Effector memory CD4-positive, alpha-beta T cell (primary cell): ENCODE data around the gene RXRA.

Source experiments
- DNase-seq, 3 donors: peaks; one replicate each; pipeline ENCODE4 v3.0.0-alpha.2; 2020
- H3K27ac ChIP-seq: 2 replicates; pipeline ENCODE4 v1.7.0; 2013; ENCODE audit warnings: mild to moderate bottlenecking, low read length, moderate library complexity; ENCODE audit not compliant: insufficient read depth, poor library complexity, severe bottlenecking
- H3K27me3 ChIP-seq: replicated peaks from 2 replicates; pipeline ENCODE4 v1.7.0; 2013; ENCODE audit warnings: mild to moderate bottlenecking, low read length; ENCODE audit not compliant: insufficient read depth, control insufficient read depth, poor library complexity, severe bottlenecking
- H3K36me3 ChIP-seq: 2 replicates; pipeline ENCODE4 v1.7.0; 2013; ENCODE audit warnings: mild to moderate bottlenecking, low read length, moderate library complexity; ENCODE audit not compliant: control insufficient read depth, insufficient read depth
- H3K4me1 ChIP-seq: 2 replicates; pipeline ENCODE4 v1.7.0; 2013; ENCODE audit warnings: low read length, mild to moderate bottlenecking; ENCODE audit not compliant: control insufficient read depth, insufficient read depth, poor library complexity, severe bottlenecking
- H3K4me3 ChIP-seq: 2 replicates; pipeline ENCODE4 v1.7.0; 2013; ENCODE audit warnings: low read length, low read depth, mild to moderate bottlenecking; ENCODE audit not compliant: insufficient read depth, poor library complexity, severe bottlenecking
- H3K9me3 ChIP-seq: 2 replicates; pipeline ENCODE4 v1.7.0; 2013; ENCODE audit warnings: mild to moderate bottlenecking, low read length, moderate library complexity; ENCODE audit not compliant: control insufficient read depth

RXRA gene

DNA sequence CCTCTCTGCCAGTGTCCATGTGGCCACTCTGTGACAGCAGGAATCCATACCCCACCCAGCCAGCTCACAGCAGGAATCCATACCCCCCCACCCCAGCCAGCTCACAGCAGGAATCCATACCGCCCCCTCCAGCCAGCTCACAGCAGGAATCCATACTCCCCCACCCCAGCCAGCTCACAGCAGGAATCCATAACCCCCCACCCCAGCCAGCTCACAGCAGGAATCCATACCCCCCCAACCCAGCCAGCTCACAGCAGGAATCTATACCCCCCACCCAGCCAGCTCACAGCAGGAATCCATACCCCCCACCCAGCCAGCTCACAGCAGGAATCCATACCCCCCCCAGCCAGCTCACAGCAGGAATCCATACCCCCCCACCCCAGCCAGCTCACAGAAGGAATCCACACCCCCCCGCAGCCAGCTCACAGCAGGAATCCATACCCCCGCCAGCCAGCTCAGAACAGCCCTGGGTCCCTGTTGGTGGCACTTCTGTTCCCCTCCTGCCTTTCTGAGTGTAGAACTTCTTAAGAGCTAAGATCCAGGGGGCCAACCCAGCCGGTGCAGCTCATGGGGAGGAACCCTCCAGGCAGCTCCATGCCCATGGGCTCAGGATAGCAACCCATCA is 8.4 kb upstream of the RXRA start:
- H3K9me3 ChIP-seq, result no peaks in the 10 kb centered on the region
- no peak overlapping the region for H3K27ac ChIP-seq
- H3K36me3 ChIP-seq, result no peaks in the 10 kb centered on the region
- DNase-seq, result no peak
- H3K27me3 ChIP-seq, result no peaks in the 10 kb centered on the region
- H3K4me1 ChIP-seq, result no peaks in the 10 kb centered on the region
- no peak overlapping the region for H3K4me3 ChIP-seq

DNA sequence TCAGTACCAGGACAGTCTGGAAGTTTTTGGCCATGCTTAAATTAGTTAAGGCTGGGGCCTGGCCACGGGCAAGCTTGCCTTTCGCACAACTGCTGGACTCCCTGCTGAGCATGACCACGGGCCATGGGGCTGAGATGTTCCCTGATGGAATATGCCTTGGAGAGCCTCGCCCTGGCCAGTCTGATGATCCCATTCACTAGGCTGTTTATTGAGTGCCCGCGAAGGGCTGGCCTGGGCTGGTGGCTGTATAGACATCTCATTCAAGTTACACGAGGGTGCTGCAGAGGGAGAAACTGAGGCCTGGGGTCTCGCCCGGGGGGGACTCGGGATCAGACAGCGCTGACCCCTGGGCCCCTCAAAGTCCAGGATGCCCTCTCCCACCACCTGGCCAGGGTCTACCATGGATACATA is 7.8 kb upstream of the RXRA start:
- no peaks in the 10 kb centered on the region for H3K4me1 ChIP-seq
- no peaks in the 10 kb centered on the region for H3K36me3 ChIP-seq
- H3K9me3 ChIP-seq, result no peaks in the 10 kb centered on the region
- no peak for DNase-seq
- no peak overlapping the region for H3K4me3 ChIP-seq
- no peaks in the 10 kb centered on the region for H3K27me3 ChIP-seq
- H3K27ac ChIP-seq, result no peak overlapping the region

DNA sequence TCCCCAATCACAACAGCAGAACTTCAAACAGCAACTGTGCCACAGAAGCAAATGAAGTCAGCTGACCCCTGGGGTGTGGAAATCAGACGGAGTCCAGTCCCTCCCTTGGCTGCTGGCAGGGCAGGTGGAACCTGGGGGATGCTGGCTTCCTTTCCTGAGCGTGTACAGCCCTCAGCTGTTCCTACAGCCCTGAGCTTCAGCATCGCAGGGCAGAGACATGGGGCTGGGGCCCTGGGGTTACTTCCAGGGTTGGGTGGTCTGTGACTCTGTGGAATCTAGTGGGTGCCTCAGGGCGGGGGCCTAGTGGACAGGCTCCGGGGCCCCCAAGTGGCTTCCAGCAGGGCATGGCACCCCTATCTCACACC is 7.3 kb upstream of the RXRA start:
- Histone ChIP-seq H3K4me3 (no peak overlapping the region), H3K4me1 (no peaks in the 10 kb centered on the region), H3K27ac (no peak overlapping the region), H3K27me3 (no peaks in the 10 kb centered on the region), H3K9me3 (no peaks in the 10 kb centered on the region), H3K36me3 (no peaks in the 10 kb centered on the region)
- no peak for DNase-seq

- no peaks in the 10 kb centered on the region for H3K36me3 ChIP-seq
- H3K4me1 ChIP-seq, result no peaks in the 10 kb centered on the region
- no peaks in the 10 kb centered on the region for H3K9me3 ChIP-seq
- no peak overlapping the region for H3K27ac ChIP-seq
- no peak overlapping the region for H3K4me3 ChIP-seq
- no peaks in the 10 kb centered on the region for H3K27me3 ChIP-seq
- no peak for DNase-seq
These were observed 6.7 kb upstream of the RXRA start for GRCh38 chr9:134319306-134320125.

- Histone ChIP-seq H3K27me3 (no peaks in the 10 kb centered on the region), H3K4me1 (no peaks in the 10 kb centered on the region), H3K9me3 (no peaks in the 10 kb centered on the region), H3K36me3 (no peaks in the 10 kb centered on the region), H3K27ac (no peak overlapping the region), H3K4me3 (no peak overlapping the region)
- no peak for DNase-seq
These were observed 6.0 kb upstream of the RXRA start for GRCh38 chr9:134320126-134320867.

- Histone ChIP-seq H3K9me3 (no peaks in the 10 kb centered on the region), H3K27me3 (no peaks in the 10 kb centered on the region), H3K36me3 (no peaks in the 10 kb centered on the region)
These were observed 5.3 kb upstream of the RXRA start for GRCh38 chr9:134320868-134321471.

GRCh38 chr9:134321531-134321930 is 4.7 kb upstream of the RXRA start:
- no peaks in the 10 kb centered on the region for H3K4me1 ChIP-seq
- H3K27me3 ChIP-seq, result no peaks in the 10 kb centered on the region
- H3K9me3 ChIP-seq, result no peaks in the 10 kb centered on the region
- H3K4me3 ChIP-seq, result no peak overlapping the region
- DNase-seq, result no peak
- H3K36me3 ChIP-seq, result no peaks in the 10 kb centered on the region
- no peak overlapping the region for H3K27ac ChIP-seq

More at GRCh38 chr9:134320868-134321471, 5.3 kb upstream of the RXRA start:
- no peak overlapping the region for H3K4me3 ChIP-seq
- no peak overlapping the region for H3K27ac ChIP-seq
- no peaks in the 10 kb centered on the region for H3K4me1 ChIP-seq
- DNase-seq, result no peak

DNA sequence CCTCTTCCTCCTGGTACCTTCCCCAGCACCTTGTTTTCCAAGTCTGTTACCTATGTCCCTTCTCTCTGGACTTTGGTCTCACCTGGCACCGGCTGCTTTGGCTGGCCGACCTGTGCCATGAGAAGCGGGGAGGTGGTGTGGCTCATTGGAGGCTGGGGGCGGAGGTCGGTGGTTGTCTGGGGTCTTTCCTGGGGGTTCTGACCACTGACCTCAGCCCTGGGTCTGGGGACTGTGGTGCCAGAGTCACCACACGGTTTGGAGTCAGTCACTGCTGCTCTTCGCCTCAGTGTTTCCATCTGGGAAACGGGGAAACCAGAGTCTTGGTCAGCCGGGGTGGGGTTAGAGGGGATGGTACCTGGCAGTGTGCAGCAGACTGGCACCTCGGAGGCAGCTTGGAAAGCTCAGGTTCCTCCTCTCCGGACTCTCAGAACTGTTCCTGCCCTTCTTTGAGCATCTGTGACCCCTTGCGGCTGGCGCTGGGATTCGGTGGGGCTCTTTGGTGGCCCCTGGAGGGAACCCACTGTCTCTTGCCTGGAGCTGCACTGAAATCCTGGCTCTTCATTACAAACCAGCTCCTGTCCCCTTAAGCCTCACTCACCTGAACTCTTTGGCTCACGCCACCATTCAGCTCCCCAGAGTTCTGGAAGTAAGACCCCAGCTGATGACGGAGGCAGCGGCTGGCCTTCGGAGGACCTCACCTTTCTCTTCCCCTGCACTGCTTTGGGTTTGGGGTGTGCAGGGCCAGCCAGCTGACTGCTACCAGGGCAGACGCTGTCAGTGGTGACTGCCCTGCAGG is 4.1 kb upstream of the RXRA start:
- Histone ChIP-seq H3K4me1 (peaks cover 3% of the 10 kb centered on the region), H3K4me3 (no peak overlapping the region), H3K36me3 (no peaks in the 10 kb centered on the region), H3K27me3 (no peaks in the 10 kb centered on the region), H3K9me3 (no peaks in the 10 kb centered on the region), H3K27ac (no peak overlapping the region)
- no peak for DNase-seq

- H3K36me3 ChIP-seq, result no peaks in the 10 kb centered on the region
These were observed 3.4 kb upstream of the RXRA start for GRCh38 chr9:134322781-134323241.

More at GRCh38 chr9:134322781-134323241, 3.4 kb upstream of the RXRA start:
- no peak overlapping the region for H3K27ac ChIP-seq
- no peaks in the 10 kb centered on the region for H3K27me3 ChIP-seq
- H3K4me1 ChIP-seq, result peaks cover 8% of the 10 kb centered on the region
- no peak for DNase-seq
- no peak overlapping the region for H3K4me3 ChIP-seq
- no peaks in the 10 kb centered on the region for H3K9me3 ChIP-seq
